Mesenchymal stem cell (in vitro differentiated cells and primary cell): ENCODE measurements around the gene SLC6A18.
A peak's percentile ranks its signal among the peaks of the same experiment; 100 is the strongest.

Experiments
- DNase-seq: peaks from one replicate; pipeline ENCODE4 v3.0.0-alpha.2; 2013
- H2AFZ ChIP-seq: one replicate; pipeline ENCODE4 v1.6.1; 2013; ENCODE audit warnings: low read depth, mild to moderate bottlenecking, control low read depth, inconsistent platforms, low read length, moderate library complexity
- H2AK5ac ChIP-seq: 2 replicates; pipeline ENCODE4 v1.6.1; 2013; ENCODE audit warnings: low read length, moderate library complexity, mild to moderate bottlenecking, inconsistent platforms; ENCODE audit not compliant: severe bottlenecking
- H2BK120ac ChIP-seq: one replicate; pipeline ENCODE4 v1.6.1; 2013; ENCODE audit warnings: low read depth, mild to moderate bottlenecking, inconsistent platforms, low read length, moderate library complexity
- H2BK12ac ChIP-seq, 2 experiments: one replicate each; pipeline ENCODE4 v1.6.1; 2013; ENCODE audit warnings: inconsistent platforms in 2 of 2, low read length in 2 of 2, mild to moderate bottlenecking in 2 of 2, moderate library complexity in 2 of 2, control low read depth in 1 of 2
- H2BK15ac ChIP-seq: one replicate; pipeline ENCODE4 v1.6.1; 2013; ENCODE audit warnings: mild to moderate bottlenecking, low read depth, inconsistent platforms; ENCODE audit not compliant: poor library complexity, severe bottlenecking
- H2BK5ac ChIP-seq: 2 replicates; pipeline ENCODE4 v1.6.1; 2013; ENCODE audit warnings: low read depth, mild to moderate bottlenecking, low read length, control low read depth, inconsistent platforms; ENCODE audit not compliant: poor library complexity, severe bottlenecking
- H3K14ac ChIP-seq, 2 experiments: one replicate each; pipeline ENCODE4 v1.6.1; 2013; ENCODE audit warnings: inconsistent platforms in 2 of 2, low read length in 2 of 2, control low read depth in 1 of 2, mild to moderate bottlenecking in 1 of 2, moderate library complexity in 1 of 2
- H3K18ac ChIP-seq, 2 experiments: one replicate each; pipeline ENCODE4 v1.6.1; 2013; ENCODE audit warnings: inconsistent platforms in 2 of 2, low read length in 2 of 2, control low read depth in 1 of 2, low read depth in 1 of 2, mild to moderate bottlenecking in 1 of 2
- H3K23ac ChIP-seq, 2 experiments: one replicate each; pipeline ENCODE4 v1.6.1; 2013; ENCODE audit warnings: inconsistent platforms in 2 of 2, low read length in 2 of 2, mild to moderate bottlenecking in 2 of 2, moderate library complexity in 2 of 2, control low read depth in 1 of 2
- H3K27ac ChIP-seq: 2 replicates; pipeline ENCODE4 v1.5.1; 2013; ENCODE audit warnings: mild to moderate bottlenecking, moderate library complexity, low read length, control low read depth, inconsistent platforms; ENCODE audit not compliant: poor library complexity, severe bottlenecking
- H3K27me3 ChIP-seq, 2 experiments: 2 replicates each; pipeline versions ENCODE4 v1.6.1 to v1.7.0; 2013; ENCODE audit warnings: low read length in 2 of 2, mild to moderate bottlenecking in 2 of 2, moderate library complexity in 2 of 2, control low read depth in 1 of 2, inconsistent platforms in 1 of 2; ENCODE audit not compliant: control insufficient read depth in 1 of 2, insufficient read depth in 1 of 2
- H3K36me3 ChIP-seq, 2 experiments: 2 replicates each; pipeline versions ENCODE4 v1.6.1 to v1.7.0; 2013; ENCODE audit warnings: low read length in 2 of 2, control low read depth in 1 of 2, inconsistent platforms in 1 of 2, low read depth in 1 of 2, mild to moderate bottlenecking in 1 of 2; ENCODE audit not compliant: insufficient read depth in 2 of 2, control insufficient read depth in 1 of 2
- H3K4ac ChIP-seq, 2 experiments: one replicate each; pipeline ENCODE4 v1.6.1; 2013; ENCODE audit warnings: inconsistent platforms in 2 of 2, low read length in 2 of 2, mild to moderate bottlenecking in 2 of 2, moderate library complexity in 2 of 2, control low read depth in 1 of 2, low read depth in 1 of 2
- H3K4me1 ChIP-seq: 2 replicates; pipeline ENCODE4 v1.6.1; 2013; ENCODE audit warnings: low read depth, low read length, control low read depth; ENCODE audit not compliant: control insufficient read depth, insufficient read depth
- H3K4me2 ChIP-seq: 2 replicates; pipeline ENCODE4 v1.6.1; 2013; ENCODE audit warnings: low read length, mild to moderate bottlenecking, inconsistent platforms; ENCODE audit not compliant: poor library complexity, severe bottlenecking
- H3K4me3 ChIP-seq, 2 experiments: 2 replicates each; pipeline versions ENCODE4 v1.5.1 to v1.7.0; 2013; ENCODE audit warnings: low read length in 2 of 2, mild to moderate bottlenecking in 2 of 2, control low read depth in 1 of 2, low read depth in 1 of 2; ENCODE audit not compliant: insufficient read depth in 1 of 2
- H3K79me1 ChIP-seq: replicated peaks from 2 replicates; pipeline ENCODE4 v1.6.1; 2013; ENCODE audit warnings: mild to moderate bottlenecking, control low read depth, low read length, inconsistent platforms; ENCODE audit not compliant: poor library complexity, severe bottlenecking
- H3K9ac ChIP-seq: 2 replicates; pipeline ENCODE4 v1.7.0; 2013; ENCODE audit warnings: mild to moderate bottlenecking, low read length, moderate library complexity
- H3K9me3 ChIP-seq: 2 replicates; pipeline ENCODE4 v1.7.0; 2013; ENCODE audit warnings: mild to moderate bottlenecking, low read length; ENCODE audit not compliant: control insufficient read depth
- H4K8ac ChIP-seq: one replicate; pipeline ENCODE4 v1.6.1; 2013; ENCODE audit warnings: inconsistent platforms, mild to moderate bottlenecking, low read length, moderate library complexity
- H4K91ac ChIP-seq: one replicate; pipeline ENCODE4 v1.6.1; 2013; ENCODE audit warnings: mild to moderate bottlenecking, low read length, inconsistent platforms
- WGBS: methylation state at CpG from one replicate; pipeline ENCODE4 v1.1.7; 2013; ENCODE audit warnings: mixed read lengths; 5-methylcytosine and 5-hydroxymethylcytosine counted together

The SLC6A18 gene

DNA sequence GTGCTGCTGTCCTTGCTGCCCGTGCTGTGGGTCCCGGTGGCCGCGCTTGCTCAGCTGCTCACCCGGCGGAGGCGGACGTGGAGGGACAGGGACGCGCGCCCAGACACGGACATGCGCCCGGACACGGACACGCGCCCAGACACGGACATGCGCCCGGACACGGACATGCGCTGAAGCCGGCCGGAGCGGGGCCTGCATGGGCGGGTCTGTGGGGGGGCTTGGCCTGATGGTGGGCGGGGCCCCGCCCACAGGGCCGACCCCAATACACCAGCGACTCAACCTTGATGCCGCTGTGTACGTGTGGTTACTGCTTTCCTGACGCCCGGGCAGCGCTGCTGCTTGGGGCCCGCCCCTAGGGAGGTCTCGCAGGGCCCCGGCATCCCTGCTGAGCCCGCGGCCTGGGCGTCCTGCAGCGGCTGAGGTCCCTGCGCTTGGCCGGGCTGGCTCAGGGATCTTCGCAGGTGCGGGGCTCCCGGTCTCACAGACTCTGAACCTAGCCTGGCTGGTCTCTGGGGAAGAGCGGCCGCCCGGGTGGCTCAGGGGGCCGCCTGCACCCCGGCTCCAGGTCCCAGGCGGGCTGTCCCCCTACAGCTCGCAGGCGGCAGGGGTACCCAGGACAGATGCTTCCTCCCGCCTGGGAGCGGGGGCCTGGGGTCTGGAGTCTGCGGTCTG, 20.9 kb downstream of the SLC6A18 start:
- no peak overlapping the region for H3K23ac ChIP-seq
- no peaks in the 10 kb centered on the region for H3K36me3 ChIP-seq
- no peak overlapping the region for H3K4me2 ChIP-seq
- no peak overlapping the region for H2BK5ac ChIP-seq
- no peak overlapping the region for H4K8ac ChIP-seq
- 87% methylated on average over 49 of the region's 58 CpGs for WGBS
- no peak overlapping the region for H3K4me3 ChIP-seq
- H3K79me1 ChIP-seq = no peaks in the 10 kb centered on the region
- H4K91ac ChIP-seq = no peak overlapping the region
- H2BK15ac ChIP-seq = no peak overlapping the region
- H2BK120ac ChIP-seq = no peak overlapping the region
- no peak overlapping the region for H2AFZ ChIP-seq
- H3K14ac ChIP-seq = no peak overlapping the region
- DNase-seq = no peak
- H3K9me3 ChIP-seq = no peaks in the 10 kb centered on the region
- H3K27ac ChIP-seq = no peak overlapping the region
- no peak overlapping the region for H3K4ac ChIP-seq
- H3K27me3 ChIP-seq = peaks cover 7 to 52% of the 10 kb centered on the region in 2 experiments
- H2AK5ac ChIP-seq = no peak overlapping the region
- no peak overlapping the region for H3K9ac ChIP-seq
- H3K4me1 ChIP-seq = no peaks in the 10 kb centered on the region
- no peak overlapping the region for H3K18ac ChIP-seq
- H2BK12ac ChIP-seq = no peak overlapping the region

DNA sequence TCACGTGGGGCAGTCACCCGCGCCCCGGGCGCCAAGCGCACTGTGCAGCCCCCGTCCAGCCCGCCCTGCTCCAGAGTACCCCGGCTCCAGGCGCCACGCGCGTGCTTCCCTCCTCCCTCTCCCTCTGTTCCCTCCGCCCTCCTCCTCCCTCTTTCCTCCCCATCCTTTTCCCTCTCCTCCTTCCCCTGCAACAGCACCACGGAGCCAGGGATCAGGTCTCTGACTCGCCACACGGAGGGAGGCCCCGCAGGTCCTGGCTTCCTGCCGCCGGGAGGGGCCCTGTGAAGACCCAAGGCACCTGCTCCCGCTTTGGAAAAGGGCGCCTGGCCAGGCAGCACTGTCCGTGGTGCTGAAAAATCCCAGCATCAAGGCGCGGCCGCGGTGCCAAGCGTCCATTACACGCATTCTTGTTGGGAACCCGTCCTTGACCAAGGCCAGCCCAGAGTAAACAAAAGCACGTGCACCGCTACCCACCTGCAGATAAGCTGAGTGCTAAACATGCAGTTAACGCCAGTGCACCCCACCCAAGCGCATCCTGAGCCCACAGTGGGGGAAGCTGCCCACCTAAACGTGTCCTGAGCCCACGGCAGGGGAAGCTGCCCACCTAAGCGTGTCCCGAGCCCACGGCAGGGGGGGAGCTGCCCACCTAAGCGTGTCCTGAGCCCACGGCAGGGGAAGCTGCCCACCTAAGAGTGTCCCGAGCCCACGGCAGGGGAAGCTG, 21.7 kb downstream of the SLC6A18 start:
- H3K27ac ChIP-seq = no peak overlapping the region
- H2AFZ ChIP-seq = no peak overlapping the region
- no peak overlapping the region for H2BK15ac ChIP-seq
- H3K18ac ChIP-seq = no peak overlapping the region
- H4K8ac ChIP-seq = no peak overlapping the region
- H2BK12ac ChIP-seq = no peak overlapping the region
- H4K91ac ChIP-seq = no peak overlapping the region
- H3K36me3 ChIP-seq = no peaks in the 10 kb centered on the region
- H3K9me3 ChIP-seq = no peaks in the 10 kb centered on the region
- no peak overlapping the region for H3K9ac ChIP-seq
- peaks cover 7 to 49% of the 10 kb centered on the region in 2 experiments for H3K27me3 ChIP-seq
- WGBS = 35% methylated on average over 43 of the region's 43 CpGs
- peak; percentile 5 for DNase-seq
- no peak overlapping the region for H3K4me2 ChIP-seq
- no peak overlapping the region for H2BK5ac ChIP-seq
- H3K14ac ChIP-seq = no peak overlapping the region
- H3K23ac ChIP-seq = no peak overlapping the region
- H2BK120ac ChIP-seq = no peak overlapping the region
- H2AK5ac ChIP-seq = no peak overlapping the region
- no peak overlapping the region for H3K4me3 ChIP-seq
- H3K4ac ChIP-seq = no peak overlapping the region
- H3K4me1 ChIP-seq = no peaks in the 10 kb centered on the region
- H3K79me1 ChIP-seq = no peaks in the 10 kb centered on the region

DNA sequence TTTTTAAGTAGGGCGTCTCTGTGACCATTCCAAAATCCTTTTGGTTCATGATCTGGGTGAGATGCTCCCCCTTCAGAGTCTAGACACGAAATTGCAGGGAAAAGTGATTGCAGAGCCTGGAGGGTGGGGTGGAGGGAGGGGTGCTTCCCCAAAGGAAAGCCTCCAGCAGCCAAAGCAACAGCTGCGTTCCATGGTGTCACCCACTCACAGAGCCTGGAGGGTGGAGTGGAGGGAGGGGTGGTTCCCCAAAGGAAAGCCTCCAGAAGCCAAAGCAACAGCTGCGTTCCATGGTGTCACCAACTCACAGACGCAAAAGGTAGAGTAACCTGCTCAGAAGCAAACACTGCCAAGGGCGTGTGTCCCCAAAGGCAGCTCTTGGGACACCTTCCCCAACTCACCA, 22.6 kb downstream of the SLC6A18 start:
- H4K91ac ChIP-seq = no peak overlapping the region
- no peak overlapping the region for H2BK15ac ChIP-seq
- no peak overlapping the region for H2AFZ ChIP-seq
- no peak overlapping the region for H4K8ac ChIP-seq
- H3K4me3 ChIP-seq = no peak overlapping the region
- no peak overlapping the region for H3K27ac ChIP-seq
- H3K9me3 ChIP-seq = no peaks in the 10 kb centered on the region
- no peaks in the 10 kb centered on the region for H3K79me1 ChIP-seq
- no peak overlapping the region for H3K18ac ChIP-seq
- H2BK120ac ChIP-seq = no peak overlapping the region
- no peak overlapping the region for H2AK5ac ChIP-seq
- WGBS = 73% methylated on average over 6 of the region's 6 CpGs
- H2BK5ac ChIP-seq = no peak overlapping the region
- no peaks in the 10 kb centered on the region for H3K36me3 ChIP-seq
- DNase-seq = no peak
- H3K4ac ChIP-seq = no peak overlapping the region
- no peak overlapping the region for H3K23ac ChIP-seq
- H3K4me1 ChIP-seq = no peaks in the 10 kb centered on the region
- H3K9ac ChIP-seq = no peak overlapping the region
- no peak overlapping the region for H3K14ac ChIP-seq
- H3K4me2 ChIP-seq = no peak overlapping the region
- no peak overlapping the region for H2BK12ac ChIP-seq
- peaks cover 7 to 53% of the 10 kb centered on the region in 2 experiments for H3K27me3 ChIP-seq

DNA sequence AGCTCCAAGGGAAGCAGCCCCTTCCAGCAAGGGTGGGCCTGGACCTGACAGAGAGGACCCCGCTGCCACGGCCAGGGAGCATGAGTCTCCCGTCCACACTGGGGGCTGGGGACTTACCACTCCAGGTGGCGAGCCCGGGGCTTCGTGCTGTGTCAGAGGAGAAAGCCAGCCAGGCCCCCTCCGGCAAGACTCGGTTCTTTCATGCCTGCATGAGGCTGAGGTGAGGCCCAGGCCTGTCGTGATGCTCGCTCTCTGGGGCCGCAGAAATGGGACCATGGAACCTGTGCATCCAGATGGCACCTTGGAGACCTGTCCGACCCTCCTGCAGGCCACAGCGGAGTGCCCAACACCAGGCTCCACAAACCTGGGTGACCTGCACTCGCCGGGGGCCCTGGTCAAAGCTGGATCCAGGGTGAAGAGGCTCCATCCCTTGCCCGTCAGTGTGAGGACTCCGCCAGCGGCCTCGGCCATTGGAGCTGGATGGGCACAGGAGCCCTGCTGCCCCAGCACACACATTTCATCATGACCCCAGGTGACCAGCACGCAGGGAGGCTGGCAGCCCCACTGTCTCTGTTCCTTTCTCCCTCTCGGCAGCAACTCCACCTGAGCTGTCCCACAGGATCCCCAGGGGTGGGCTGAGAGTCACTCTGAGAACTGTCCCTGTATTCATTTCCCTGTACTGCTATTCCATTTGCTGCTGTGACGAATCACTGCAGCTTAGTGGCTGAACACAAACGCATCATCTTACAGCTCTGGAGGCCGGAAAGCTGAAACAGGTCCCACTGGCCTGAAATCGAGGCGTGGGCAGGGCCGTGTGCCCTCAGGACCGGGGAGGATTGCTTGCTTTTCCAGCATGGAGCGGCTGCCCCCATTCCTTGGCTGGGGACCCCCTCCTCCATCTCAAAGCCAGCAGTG, 24.4 kb downstream of the SLC6A18 start:
- no peak overlapping the region for H2BK12ac ChIP-seq
- H3K4me3 ChIP-seq = no peak overlapping the region
- H3K4me1 ChIP-seq = no peaks in the 10 kb centered on the region
- no peak overlapping the region for H4K91ac ChIP-seq
- no peak overlapping the region for H2AFZ ChIP-seq
- no peaks in the 10 kb centered on the region for H3K79me1 ChIP-seq
- peaks cover 7 to 43% of the 10 kb centered on the region in 2 experiments for H3K27me3 ChIP-seq
- no peak overlapping the region for H2BK15ac ChIP-seq
- H3K9ac ChIP-seq = no peak overlapping the region
- no peak overlapping the region for H3K27ac ChIP-seq
- no peak overlapping the region for H3K4ac ChIP-seq
- no peak overlapping the region for H4K8ac ChIP-seq
- no peak for DNase-seq
- no peak overlapping the region for H3K23ac ChIP-seq
- H2AK5ac ChIP-seq = no peak overlapping the region
- H2BK5ac ChIP-seq = no peak overlapping the region
- no peak overlapping the region for H3K18ac ChIP-seq
- no peaks in the 10 kb centered on the region for H3K36me3 ChIP-seq
- H3K4me2 ChIP-seq = no peak overlapping the region
- no peaks in the 10 kb centered on the region for H3K9me3 ChIP-seq
- no peak overlapping the region for H2BK120ac ChIP-seq
- H3K14ac ChIP-seq = no peak overlapping the region
- 76% methylated on average over 29 of the region's 29 CpGs for WGBS
